ENCODE data around the gene PDHX.
"Not testable (repeated sequence)": the region's sequence is repeated elsewhere in the genome, so short reads cannot be mapped to it uniquely, and the experiment has no call there.

Gene PDHX

GRCh38 chr11:34911676-34912075, 4.7 kb upstream of the PDHX start:
- DNase-seq (ENCODE audit: low read depth in 2 of 2), result no peak

GRCh38 chr11:34913556-34913955, 2.9 kb upstream of the PDHX start:
- not testable (repeated sequence) for DNase-seq (ENCODE audit: low read depth in 2 of 2)

DNA sequence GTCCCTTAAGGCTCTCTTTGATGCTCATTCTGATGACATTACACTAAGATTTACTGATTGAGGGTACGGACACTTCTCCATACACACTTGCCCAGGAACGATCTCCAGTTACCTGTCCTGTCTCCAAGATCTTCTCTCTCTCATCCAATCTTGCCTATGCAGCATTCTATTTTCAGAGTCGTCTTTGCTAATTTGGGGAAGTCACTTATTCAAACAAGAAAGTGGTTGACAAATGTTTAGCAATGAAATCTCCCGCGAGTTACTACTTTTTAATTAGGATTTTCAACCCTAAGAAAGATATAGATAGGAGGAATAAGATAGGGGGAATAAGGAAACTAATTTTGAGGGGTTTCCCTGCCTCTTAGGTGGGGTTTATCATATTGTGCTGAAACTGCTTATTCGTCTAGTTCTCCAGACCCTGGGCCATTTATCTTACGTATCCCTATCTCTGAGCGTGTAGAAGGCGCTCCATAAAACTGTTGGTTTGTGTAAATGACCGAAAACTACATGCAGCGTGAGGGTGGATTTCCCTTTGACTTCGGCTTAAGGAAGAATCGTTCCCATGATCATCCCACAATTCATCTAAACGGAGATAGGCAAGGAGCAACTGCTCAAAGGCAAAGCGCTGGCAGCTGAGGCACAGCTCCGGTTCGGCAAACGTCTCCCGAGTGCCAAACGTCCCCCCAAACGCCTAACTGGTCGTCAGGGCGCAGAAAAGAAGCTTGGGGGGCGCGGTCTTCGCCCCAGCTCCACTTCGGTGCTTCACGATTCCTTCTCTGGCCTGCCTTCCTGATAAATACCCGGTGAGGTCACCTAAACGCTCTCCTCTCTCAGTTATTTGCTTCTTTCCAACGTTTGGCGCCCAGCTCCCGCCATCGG, 1.0 kb upstream of the PDHX start:
- DNase-seq (ENCODE audit: low read depth in 2 of 2), result no peak

GRCh38 chr11:34916843-34917770, 689 bp downstream of the PDHX start:
- DNase-seq (ENCODE audit: low read depth in 2 of 2), result no peak

DNA sequence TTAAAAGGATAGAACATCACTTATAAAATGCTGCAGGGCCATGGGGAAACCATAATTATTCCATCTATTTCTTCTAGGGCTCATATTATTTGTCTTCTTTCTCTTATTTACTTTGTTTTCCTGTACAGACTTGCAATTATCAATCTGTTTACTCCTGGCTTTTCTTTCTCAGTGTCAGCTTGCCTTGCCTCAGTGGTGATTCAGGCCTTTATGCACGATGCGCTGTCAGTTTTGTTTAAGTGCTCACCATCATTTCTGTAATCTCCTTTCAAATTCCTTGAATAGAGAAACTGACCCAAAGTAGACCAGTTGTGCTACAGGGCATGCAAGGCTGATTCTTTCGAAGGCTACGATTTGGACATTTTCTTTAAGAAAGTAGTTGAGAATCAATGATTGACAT, 4.7 kb downstream of the PDHX start:
- no peak for DNase-seq (ENCODE audit: low read depth in 2 of 2)

DNA sequence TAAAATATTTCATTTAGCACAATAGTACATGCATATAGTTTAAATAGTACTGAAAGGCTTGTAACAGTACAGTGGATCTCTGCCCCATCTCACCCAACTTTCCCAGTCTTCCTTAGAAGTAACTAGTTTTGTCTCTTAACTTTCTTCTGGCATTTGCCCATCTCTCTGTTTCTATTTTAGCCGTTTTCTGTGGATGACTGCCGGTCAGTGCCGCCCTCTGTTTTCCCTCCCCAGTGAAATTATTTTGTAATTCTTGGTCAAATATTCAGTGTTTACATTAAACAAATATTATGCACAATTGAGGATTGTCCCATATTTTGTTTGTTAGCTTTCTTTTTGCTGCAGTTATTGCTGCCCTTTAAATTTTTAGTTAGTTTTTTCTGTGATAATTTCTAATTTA, 8.3 kb downstream of the PDHX start:
- no peak for DNase-seq (ENCODE audit: low read depth in 2 of 2)

GRCh38 chr11:34926101-34926830, 9.8 kb downstream of the PDHX start:
- DNase-seq (ENCODE audit: low read depth in 2 of 2), result no peak

DNA sequence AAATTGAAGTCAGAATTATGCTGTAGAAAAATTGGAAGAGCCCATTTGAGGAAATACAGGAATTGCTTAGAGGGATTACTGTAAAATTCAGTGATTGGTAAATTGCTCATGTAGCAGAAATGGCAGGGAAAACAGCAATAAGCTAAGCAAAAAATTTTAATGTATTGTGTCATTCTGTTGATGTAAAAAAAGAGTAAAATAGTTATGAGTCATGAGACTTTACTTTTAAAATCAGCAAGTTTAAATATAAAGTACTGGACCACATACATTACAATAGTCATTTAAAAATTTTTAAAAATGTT, 10.4 kb downstream of the PDHX start:
- no peak for DNase-seq (ENCODE audit: low read depth in 2 of 2)

DNA sequence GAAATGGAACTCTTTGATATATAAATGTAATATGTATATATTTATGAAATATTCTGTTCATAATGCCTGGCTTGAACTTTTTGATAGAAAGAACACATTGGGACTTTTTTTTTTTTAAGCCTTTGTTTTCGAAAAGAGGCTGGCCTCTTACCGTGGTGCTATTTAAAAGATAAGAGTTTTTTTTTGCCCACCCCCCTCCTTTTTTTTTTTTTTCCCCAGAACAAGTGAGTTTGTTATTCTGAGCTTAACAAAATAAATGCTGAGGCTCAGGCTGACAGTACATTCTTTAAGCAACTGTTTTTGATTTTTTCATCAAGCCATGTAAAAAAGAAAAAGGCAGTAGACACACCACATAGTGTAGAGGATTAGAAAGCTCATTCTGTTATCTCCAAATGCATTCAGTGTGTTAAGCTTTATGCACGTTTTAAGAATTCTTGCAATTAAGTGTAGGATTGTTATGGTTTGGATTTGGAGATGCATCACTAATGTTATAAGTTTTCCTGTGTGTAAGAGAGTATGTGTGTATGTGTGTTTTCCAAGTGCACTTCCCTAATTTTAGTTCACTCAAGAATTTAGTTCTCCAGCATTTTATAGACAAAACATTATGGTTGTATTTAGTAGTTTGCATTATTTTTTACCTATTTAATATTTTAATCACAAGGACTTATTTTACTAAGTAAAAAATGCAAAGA, 12.0 kb downstream of the PDHX start:
- no peak for DNase-seq (ENCODE audit: low read depth in 2 of 2)

DNA sequence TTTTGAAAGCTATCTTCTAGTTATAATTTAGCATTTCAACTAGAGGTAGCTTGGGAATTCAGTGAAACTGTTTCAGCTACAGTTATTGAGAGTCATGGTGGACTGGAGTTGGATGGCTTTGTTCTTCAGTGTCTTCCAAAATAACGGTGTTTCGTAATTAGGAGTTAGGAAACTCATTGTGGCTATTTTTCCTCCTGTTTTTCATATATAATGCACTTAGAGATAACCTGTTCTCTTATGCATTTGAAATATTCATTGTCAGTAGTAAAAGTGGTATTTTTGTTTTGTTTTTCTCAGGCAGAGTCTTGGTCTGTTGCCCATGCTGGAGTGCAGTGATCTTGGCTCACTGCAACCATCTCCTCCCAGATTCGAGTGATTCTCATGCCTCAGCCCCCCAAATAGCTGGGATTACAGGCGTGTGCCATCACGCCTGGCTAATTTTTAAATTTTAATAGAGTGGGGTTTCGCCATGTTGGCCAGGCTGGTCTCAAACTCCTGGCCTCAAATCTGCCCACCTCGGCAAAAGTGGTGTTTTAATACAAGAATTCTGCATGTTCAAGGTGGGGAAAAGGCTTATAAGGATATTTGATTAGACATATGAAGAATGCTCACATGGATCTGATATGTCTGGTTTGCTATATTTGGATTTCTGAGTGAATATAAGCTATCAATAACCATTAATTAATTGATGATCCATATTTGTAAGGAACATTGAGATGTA, 12.7 kb downstream of the PDHX start:
- no peak for DNase-seq (ENCODE audit: low read depth in 2 of 2)

GRCh38 chr11:34929794-34930763, 13.7 kb downstream of the PDHX start:
- no peak for DNase-seq (ENCODE audit: low read depth in 2 of 2)

- no peak for DNase-seq (ENCODE audit: low read depth in 2 of 2)
These were observed 20.7 kb downstream of the PDHX start for GRCh38 chr11:34936945-34937629.

DNA sequence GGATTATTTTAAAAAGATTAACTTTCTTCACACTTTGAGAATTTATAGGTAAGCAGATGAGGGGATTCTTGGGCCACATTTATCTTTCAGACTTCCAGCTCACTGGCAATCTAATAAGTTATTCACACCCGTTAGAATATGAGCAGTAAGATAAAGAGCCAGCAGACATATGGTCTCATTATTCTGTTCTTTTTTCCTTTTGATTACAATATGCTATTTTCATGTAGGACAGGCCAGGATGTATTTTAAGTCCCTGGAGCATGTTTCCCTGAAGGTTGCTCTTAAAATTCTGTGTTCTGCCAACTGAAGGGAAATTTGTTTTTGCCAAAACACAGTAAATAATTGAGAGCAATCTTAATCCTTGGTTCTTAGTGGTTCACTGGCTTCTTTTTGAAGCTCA, 22.2 kb downstream of the PDHX start:
- DNase-seq (ENCODE audit: low read depth in 2 of 2), result no peak

DNA sequence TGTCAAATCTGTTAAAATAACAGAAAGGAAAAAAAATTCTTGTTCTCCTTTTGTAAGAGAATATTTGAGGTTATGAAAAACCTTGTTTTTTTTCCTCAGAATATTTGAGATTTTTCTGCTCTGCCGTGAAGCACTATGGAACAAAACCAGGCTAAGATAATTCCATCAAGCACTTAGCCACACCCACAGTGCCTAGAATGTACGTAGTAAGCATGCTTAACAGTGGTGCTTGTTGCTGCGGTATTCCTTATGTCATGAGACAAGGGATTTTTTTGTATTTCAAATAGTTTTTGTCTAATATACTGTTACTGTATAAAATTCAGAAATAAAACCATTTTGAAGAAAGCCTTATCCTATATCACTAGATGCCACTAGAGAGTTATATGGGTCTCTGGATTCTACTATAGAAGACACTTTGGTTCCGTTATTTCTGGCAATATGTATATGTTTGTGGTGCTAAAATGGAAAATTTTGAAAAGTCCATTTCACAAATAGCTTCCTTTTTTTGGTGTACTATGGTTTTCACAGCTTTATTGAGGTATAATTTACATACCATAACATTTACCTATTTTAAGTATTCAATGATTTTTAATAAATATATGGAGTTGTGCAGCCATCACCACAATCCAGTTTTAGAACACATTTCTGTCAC, 23.7 kb downstream of the PDHX start:
- no peak for DNase-seq (ENCODE audit: low read depth in 2 of 2)

DNA sequence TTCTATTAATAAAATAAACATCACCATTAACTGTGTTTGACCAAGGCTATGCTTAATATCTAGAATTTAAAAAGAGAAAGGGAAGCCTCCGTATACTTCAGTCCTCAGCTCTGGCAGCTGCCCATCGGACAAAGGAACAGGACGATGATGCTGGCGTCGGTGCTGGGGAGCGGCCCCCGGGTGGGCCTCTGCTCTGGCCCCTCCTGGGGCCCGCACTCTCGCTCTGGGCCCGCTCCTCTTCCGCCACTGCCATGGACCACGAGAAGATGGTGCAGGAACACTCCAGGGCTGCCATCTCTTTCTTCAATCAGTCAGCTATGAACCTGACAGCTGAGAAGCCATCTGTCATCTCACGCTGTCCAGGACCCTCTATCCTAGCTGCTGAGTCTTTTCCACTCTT, 25.3 kb downstream of the PDHX start:
- no peak for DNase-seq (ENCODE audit: low read depth in 2 of 2)

DNA sequence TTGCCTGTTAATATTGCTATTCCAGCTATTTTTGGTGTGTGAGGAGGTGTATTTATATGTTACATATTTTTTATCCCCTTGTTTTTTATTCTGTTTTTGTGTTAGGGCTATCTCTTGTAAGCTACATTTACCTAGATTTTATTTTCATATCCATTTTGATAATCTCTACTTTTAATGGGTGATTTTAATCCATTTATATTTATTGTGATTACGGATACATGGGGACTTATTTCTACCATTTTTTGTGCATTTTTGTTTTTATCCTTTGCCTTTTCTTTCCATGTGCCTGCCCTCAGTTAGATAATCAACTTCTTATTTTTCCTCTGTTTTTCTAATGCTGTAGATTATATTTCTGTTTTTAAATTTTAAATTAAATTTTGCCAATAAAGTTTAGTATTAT, 28.3 kb downstream of the PDHX start:
- no peak for DNase-seq (ENCODE audit: low read depth in 2 of 2)

GRCh38 chr11:34948696-34949095, 32.3 kb downstream of the PDHX start:
- DNase-seq (ENCODE audit: low read depth in 2 of 2), result no peak

- DNase-seq (ENCODE audit: low read depth in 2 of 2), result no peak
These were observed 37.5 kb downstream of the PDHX start for GRCh38 chr11:34953955-34954354.

GRCh38 chr11:34957206-34957605, 40.8 kb downstream of the PDHX start:
- DNase-seq (ENCODE audit: low read depth in 2 of 2), result no peak

Measured in stimulated activated CD8-positive, alpha-beta memory T cell treated with anti-CD3 and anti-CD28 coated beads, Interleukin-7, amount 100 ng/mL, for 1 hour (primary cell).